ENCODE measurements around the gene NPRL2.

Gene NPRL2

DNA sequence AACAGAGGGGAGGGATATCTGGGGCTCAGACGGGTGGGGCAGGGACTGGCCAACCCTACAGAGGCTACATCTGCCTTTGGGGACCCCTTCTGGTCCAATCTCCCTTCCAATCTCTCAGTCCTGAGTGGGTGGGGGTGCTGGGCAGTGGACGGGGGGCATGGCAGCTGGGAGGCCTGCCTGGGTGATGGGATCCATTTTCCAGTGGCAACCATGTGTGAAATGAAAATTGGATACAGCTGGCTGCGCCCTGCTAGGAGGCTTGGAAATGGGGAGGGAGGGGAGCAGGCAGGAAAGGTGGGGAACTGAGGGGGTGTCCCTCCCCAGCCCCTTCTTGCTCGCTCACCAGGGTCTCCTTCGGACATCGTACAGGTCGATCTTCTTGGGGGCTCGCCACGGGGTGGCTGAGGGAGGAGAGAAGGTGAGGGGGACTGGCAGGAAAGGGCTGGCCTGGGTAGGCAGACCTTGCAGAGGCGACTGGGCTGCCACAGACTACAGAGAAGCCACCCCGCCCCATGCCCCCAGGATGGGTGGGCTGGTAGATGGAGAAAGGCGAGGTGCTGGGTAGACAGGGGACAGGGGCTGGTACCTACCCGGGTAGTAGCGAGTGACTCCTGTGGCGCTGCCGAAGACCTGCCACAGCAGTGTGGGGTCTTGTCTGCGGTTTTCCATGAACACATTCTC lies 30.0 kb upstream of the NPRL2 start:
- Mint-ChIP-seq H3K4me3 (no peak overlapping the region), H3K27me3 (peaks cover 4 to 22% of the 10 kb centered on the region in 2 donors), H3K4me1 (no peaks in the 10 kb centered on the region), H3K27ac (no peak overlapping the region), H3K36me3 (no peaks in the 10 kb centered on the region), H3K9me3 (no peaks in the 10 kb centered on the region)
- ATAC-seq (replicated peaks) (no peak), DNase-seq (no peak)

DNA sequence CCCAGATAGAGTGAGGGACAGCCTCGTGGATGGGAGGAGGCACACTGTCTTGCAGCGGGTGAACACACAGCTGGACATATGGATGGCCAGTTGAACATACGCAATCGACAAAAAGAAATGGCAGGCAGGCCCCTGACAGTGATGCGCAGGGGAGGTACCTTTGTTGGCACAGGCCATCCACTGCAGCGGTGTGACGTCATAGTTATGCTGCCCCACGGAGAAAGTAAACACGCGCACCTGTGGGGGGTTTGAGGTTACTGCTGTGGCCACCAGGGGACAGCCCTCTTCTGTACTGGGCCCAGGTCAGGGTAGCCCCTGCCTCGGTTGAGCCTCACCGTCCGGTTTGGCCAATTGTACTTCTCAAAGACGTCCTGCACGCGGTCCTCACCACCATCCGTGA lies 28.2 kb upstream of the NPRL2 start:
- no peaks in the 10 kb centered on the region for H3K36me3 Mint-ChIP-seq
- H3K27me3 Mint-ChIP-seq: peaks cover 5 to 14% of the 10 kb centered on the region in 2 donors
- no peak overlapping the region for H3K27ac Mint-ChIP-seq
- no peak for DNase-seq
- ATAC-seq (replicated peaks): no peak
- no peaks in the 10 kb centered on the region for H3K9me3 Mint-ChIP-seq
- H3K4me1 Mint-ChIP-seq: no peaks in the 10 kb centered on the region
- no peak overlapping the region for H3K4me3 Mint-ChIP-seq

DNA sequence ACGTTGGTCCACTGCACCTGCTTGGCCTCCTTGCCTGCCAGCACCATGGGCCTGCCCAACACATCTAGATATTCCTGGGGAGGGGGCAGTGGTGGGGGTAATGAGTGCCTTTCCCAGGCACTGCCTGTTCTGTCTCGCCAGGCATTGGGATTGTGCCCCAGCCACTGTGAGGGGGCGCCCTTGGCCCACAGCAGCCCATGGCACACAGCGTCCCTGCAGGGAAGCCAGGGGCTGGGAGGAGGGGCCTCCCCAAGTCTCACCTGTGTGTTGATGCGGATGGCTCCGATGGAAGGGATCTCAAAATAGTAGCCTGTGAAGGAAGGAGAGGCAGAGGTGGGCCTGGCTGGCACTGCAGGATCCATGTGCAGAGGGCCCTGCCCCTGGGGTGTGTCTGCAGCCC lies 27.4 kb upstream of the NPRL2 start:
- DNase-seq (no peak), ATAC-seq (replicated peaks) (no peak)
- H3K4me1 Mint-ChIP-seq: peaks cover 0 to 3% of the 10 kb centered on the region in 2 donors
- H3K9me3 Mint-ChIP-seq: no peaks in the 10 kb centered on the region
- no peaks in the 10 kb centered on the region for H3K36me3 Mint-ChIP-seq
- H3K27ac Mint-ChIP-seq: no peak overlapping the region
- no peak overlapping the region for H3K4me3 Mint-ChIP-seq
- H3K27me3 Mint-ChIP-seq: peaks cover 11 to 20% of the 10 kb centered on the region in 2 donors

DNA sequence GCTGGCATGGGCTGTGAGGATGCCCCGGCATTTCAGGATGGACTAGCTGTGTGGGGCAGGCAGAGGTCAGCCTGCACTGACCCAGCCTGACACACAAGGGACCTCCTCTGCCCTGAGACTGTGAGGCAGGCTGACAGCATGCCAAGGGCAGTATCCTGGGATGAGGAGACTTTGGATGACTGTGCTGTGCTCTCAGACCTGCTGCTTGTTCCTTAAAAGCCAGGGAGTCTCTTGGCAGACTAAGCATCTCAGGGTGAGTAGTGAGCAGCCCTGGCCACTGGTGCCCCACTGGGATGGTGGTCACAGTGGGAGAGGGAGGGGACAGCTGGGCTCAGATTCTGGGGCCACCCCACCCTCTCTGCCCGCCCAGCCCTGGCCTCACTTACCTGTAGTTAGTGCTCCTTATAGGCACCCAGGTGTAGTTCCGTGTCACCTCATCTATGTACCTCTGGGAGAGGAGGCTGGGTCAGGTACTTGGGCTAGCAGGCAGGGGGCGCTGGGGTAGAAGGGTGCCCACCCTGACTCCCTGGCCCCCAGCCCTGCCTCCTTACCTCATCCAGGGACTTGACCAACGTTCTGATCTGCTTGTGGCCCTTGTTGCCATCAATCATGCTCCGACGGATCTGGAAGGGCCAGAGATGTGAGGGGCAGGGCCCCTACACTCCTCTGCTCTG lies 24.8 kb upstream of the NPRL2 start:
- ATAC-seq (replicated peaks): peak in 1 of 2 donors; percentile 12
- H3K4me3 Mint-ChIP-seq: no peak overlapping the region
- H3K9me3 Mint-ChIP-seq: no peaks in the 10 kb centered on the region
- H3K36me3 Mint-ChIP-seq: no peaks in the 10 kb centered on the region
- no peak overlapping the region for H3K27ac Mint-ChIP-seq
- H3K4me1 Mint-ChIP-seq: peaks cover 3 to 7% of the 10 kb centered on the region in 2 donors
- DNase-seq: no peak
- H3K27me3 Mint-ChIP-seq: peaks cover 25 to 26% of the 10 kb centered on the region in 2 donors

DNA sequence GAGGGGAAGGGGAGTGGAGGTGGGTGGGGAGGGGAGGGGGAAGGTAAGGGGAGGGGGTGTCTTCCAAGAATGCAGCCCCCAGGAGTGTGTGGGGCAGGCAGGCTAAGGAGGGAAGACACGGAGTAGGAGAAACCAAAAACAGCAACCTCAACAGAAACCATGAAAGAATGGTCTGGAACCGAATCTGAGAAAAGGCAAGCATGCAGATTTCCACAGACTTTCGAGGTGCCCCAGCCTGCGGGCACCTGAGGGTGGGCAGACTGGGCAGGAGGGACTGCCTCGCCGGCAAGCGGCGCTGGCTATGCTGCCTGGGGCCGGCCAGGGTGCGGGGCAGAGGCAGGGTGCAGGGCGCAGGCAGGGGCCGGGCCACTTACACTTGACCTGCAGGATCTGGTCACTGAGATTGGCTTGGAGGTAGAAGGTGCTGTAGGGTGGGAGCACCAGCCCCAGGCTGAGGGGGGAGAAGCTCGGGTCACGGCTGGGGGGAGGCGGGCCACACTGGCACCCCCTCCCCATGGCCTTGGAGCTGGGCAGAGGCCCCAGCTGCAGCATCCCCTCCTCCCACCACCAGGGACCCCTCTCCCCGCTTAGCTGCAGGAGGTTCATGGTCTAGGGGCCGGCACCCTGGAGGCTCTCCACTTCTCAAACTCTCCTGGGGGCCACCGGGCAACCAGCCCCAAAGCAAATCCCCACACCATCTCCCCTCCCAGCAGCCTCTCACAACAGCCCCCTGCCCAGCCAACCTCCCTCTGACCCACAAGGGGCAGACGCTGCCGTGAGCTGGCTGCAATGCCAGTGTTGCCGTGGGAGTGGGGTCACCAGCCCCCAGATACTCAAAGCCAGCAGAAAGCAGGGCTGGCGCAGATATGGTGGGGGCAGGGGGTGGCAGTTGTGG lies 24.0 kb upstream of the NPRL2 start:
- H3K36me3 Mint-ChIP-seq: no peaks in the 10 kb centered on the region

DNA sequence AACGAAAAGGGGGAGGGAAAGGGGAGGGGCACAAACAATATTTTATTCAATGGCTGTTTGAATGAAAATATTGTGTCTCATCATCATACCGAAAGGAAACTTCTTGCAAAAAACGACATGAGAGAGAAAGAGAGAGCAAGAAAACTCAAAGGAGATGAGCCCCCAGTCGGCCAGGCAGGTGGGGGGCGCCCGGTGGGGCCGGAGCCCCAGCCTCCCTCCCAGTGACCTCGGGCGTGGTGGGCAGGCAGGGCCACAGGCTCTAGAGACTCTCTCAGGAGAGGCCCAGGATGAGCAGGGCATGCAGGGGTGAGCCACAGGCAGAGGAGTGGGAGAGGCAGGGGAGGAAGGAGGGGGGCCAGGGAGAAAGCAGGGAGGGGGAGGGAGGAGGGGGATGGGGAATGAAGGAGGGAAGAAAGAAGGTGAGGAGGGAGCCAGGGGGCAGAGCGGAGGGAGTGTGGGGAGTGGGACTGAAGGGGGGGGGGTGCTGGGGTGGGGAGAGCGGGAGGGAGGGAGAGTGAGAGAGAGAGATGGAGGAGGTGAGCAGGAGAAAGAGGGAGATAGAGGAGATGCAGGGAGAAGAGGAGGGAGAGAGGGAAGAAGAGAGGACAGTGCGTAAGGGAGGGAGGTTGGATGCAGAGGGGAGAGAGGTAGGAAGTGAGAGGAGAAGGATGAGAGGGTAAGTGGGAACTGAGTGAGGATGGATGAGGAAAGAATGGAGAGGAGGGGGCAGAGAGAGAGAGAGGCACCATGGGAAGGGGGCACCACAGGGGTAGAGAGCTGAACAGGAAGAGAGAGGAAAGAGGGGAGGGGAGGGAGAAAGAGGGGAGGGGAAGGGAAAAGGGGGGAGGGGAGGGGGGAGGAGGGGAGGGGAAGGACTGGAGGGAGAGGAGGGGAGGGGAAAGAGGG lies 22.8 kb upstream of the NPRL2 start:
- peaks cover 3 to 7% of the 10 kb centered on the region in 2 donors for H3K4me1 Mint-ChIP-seq

More for the DNA sequence above, 24.0 kb upstream of the NPRL2 start:
- peaks cover 21 to 24% of the 10 kb centered on the region in 2 donors for H3K27me3 Mint-ChIP-seq
- no peak overlapping the region for H3K4me3 Mint-ChIP-seq
- no peak for ATAC-seq (replicated peaks)
- no peak for DNase-seq
- H3K9me3 Mint-ChIP-seq: no peaks in the 10 kb centered on the region
- H3K4me1 Mint-ChIP-seq: peaks cover 3 to 7% of the 10 kb centered on the region in 2 donors
- no peak overlapping the region for H3K27ac Mint-ChIP-seq

DNA sequence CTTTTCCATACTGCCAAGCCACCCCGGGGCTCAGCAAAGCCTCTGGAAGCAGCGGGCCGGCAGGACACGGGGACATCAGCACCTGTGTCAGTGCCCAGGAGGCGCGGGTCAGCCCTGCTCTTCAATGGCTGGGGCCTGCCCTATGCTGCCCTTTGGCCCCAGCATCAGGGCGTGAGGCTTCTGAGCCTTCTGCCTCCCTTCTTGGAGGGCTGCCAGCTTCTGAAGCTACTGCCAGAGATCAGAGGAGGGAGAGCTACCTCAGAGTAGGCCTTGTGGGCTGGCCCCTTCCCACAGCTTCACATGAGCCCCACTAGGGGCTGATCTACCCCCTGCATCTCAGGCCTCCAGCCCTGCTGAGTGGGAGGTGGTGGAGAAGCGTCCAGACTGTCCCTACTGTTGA lies 21.8 kb upstream of the NPRL2 start:
- Mint-ChIP-seq H3K27ac (no peak overlapping the region), H3K4me3 (no peak overlapping the region), H3K9me3 (no peaks in the 10 kb centered on the region), H3K27me3 (peaks cover 21 to 26% of the 10 kb centered on the region in 2 donors), H3K36me3 (no peaks in the 10 kb centered on the region), H3K4me1 (peaks cover 3 to 7% of the 10 kb centered on the region in 2 donors)
- no peak for DNase-seq
- no peak for ATAC-seq (replicated peaks)

More for the DNA sequence above, 22.8 kb upstream of the NPRL2 start:
- Mint-ChIP-seq H3K9me3 (no peaks in the 10 kb centered on the region), H3K36me3 (no peaks in the 10 kb centered on the region), H3K4me3 (no peak overlapping the region), H3K27ac (no peak overlapping the region), H3K27me3 (peaks cover 26% of the 10 kb centered on the region in 2 donors)
- ATAC-seq (replicated peaks) (no peak), DNase-seq (no peak)

DNA sequence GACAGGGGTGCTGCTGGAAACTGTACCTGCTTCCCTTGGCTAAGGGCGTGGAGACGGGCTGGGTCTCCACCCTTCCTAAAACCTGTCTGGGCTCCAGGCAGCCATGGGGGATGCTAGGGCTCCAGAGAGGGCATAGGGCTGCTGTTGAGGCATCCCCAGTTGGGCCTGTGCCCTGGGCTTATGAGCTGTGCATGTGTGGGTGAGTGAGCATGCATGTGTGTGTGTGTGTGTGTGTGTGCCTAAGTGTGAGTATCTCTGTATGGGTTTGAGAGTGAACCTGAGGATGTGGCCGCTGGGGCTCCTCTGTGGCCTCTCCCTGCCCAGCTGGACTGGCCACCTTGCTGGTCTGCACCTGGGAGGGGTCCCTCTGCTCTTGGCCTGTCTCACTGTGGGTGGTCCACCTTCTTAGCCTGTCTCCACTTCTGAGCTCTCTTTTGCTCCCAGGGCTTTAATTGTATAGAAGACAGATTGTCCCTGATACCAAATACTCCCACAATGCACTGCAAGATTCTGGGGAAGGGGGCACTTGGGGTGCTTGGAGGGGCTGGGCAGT lies 20.6 kb upstream of the NPRL2 start:
- no peaks in the 10 kb centered on the region for H3K9me3 Mint-ChIP-seq
- H3K27ac Mint-ChIP-seq: peak overlapping the region; percentile 51
- H3K4me3 Mint-ChIP-seq: no peak overlapping the region
- H3K4me1 Mint-ChIP-seq: peaks cover 3 to 8% of the 10 kb centered on the region in 2 donors
- H3K36me3 Mint-ChIP-seq: no peaks in the 10 kb centered on the region
- peaks cover 21 to 26% of the 10 kb centered on the region in 2 donors for H3K27me3 Mint-ChIP-seq
- DNase-seq (no peak), ATAC-seq (replicated peaks) (peak in 1 of 2 donors; percentile 41)

DNA sequence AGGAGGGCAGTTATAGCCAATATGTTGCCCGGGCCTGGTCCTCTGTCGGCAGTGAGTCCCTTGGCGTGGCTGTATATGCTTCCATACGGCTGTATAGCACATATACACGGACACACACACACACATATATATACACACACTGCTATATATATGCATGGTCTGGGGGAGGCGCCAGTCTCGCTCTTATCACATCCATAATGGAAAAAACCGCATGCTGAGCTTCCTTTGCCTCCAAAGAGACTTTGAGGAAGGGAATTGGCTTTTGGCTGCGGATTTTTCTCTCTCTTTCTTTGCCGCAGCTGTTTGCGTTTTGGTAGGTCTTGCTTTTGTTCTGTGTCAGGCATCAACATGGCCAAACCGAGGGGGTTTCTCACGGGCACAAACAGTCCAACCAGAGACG lies 20.0 kb upstream of the NPRL2 start:
- no peak for ATAC-seq (replicated peaks)
- H3K27ac Mint-ChIP-seq: no peak overlapping the region
- H3K4me3 Mint-ChIP-seq: no peak overlapping the region
- peaks cover 5 to 15% of the 10 kb centered on the region in 2 donors for H3K4me1 Mint-ChIP-seq
- no peaks in the 10 kb centered on the region for H3K9me3 Mint-ChIP-seq
- DNase-seq: no peak
- H3K36me3 Mint-ChIP-seq: no peaks in the 10 kb centered on the region
- H3K27me3 Mint-ChIP-seq: peaks cover 21 to 26% of the 10 kb centered on the region in 2 donors

DNA sequence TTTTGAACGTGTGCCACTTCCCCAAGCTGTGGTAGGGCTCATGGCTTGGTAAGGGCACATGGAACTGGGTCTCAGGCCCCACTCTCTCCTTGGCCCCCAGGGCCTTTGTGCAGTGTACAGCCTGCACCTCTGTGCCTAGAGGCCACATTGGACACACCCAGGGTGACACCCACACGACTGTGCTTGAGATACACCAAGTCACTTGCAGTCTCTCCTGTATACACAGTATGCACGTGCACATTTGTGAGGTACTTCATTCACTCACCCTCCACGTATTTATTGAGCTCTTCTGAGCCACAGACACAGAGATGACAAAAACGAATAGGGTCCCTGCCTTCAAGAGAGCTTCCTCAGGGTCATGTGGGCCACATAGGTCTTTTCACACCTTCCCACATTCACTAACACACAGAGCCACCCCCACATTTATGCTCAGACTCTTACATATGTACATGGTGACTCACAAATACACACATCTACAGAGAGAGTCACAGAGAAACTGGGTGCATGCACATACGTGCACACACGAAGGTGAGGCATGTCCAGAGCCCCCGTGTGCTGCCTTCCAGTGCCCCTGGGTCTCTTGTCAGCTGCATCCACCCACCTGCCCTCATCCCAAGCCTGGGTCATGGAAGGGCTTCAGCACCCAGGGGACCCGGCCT lies 18.6 kb upstream of the NPRL2 start:
- no peak for DNase-seq
- Mint-ChIP-seq H3K4me3 (no peak overlapping the region), H3K27me3 (peaks cover 21 to 26% of the 10 kb centered on the region in 2 donors)

DNA sequence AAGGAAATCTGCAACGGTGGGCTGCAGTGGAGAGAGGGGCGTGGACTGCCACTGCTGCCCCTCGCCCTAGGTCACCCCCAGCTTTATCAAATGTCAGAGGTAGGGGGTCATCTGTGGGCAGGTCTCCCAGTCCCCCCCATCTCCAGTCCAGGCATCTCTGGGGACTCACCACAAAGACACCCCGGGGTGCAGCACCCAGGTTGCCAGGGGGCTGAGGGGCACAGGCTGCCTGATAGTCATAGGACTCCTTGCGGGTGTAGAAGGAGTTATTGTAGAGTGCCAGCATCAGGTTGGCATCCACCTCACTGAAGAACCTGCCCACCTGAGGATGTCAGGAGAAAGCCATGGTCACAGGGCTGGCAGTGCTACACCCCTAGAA lies 15.3 kb upstream of the NPRL2 start:
- H3K4me1 Mint-ChIP-seq: peaks cover 10 to 22% of the 10 kb centered on the region in 2 donors
- peaks cover 7 to 8% of the 10 kb centered on the region in 2 donors for H3K27me3 Mint-ChIP-seq
- H3K36me3 Mint-ChIP-seq: no peaks in the 10 kb centered on the region
- H3K27ac Mint-ChIP-seq: peak overlapping the region; percentile 93
- ATAC-seq (replicated peaks) (no peak), DNase-seq (no peak)
- H3K4me3 Mint-ChIP-seq: peak overlapping the region; percentile 89 to 92
- H3K9me3 Mint-ChIP-seq: no peaks in the 10 kb centered on the region

More for the DNA sequence above, 18.6 kb upstream of the NPRL2 start:
- Mint-ChIP-seq H3K9me3 (no peaks in the 10 kb centered on the region), H3K27ac (no peak overlapping the region), H3K36me3 (no peaks in the 10 kb centered on the region), H3K4me1 (peaks cover 11 to 27% of the 10 kb centered on the region in 2 donors)
- ATAC-seq (replicated peaks): no peak

DNA sequence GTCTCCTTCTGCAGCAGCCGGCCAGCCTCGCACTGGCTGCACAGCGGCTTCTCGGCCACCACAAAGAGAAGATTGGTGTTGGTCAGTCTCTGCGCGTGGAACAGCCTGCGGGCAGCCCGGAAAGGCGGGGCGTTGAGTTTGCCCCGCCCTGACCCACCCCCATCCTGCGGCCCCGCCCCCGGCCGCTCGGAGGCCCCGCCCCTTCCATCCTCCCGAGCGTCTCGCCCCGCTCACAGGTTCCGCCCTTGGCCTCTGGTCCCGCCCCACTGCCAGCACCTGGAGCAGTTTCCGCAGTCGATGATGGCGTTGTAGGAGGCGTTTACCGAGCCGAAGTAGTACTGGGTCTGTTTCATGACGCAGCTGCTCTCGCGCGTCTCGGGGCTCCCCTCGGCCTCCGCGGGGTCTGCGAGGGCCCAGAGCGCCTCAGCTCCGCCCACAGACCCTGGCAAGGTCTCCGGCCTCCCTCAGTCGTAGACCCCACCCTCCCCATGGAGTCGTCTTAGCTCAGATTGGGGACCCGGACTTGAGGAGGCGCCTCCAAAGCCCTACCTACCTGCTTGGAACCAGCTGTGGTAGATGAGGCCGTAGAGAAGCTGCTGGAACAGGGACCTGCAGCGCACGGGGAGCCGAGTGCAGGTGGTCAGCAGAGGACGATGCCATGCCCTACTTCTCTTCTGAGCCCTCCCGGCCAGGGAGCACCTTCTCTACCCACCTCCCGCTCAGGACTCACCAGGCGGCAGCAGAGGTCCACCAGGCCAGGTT lies 14.7 kb upstream of the NPRL2 start:
- Mint-ChIP-seq H3K9me3 (no peaks in the 10 kb centered on the region), H3K36me3 (no peaks in the 10 kb centered on the region), H3K27ac (peak overlapping the region; percentile 93), H3K4me1 (peaks cover 10 to 22% of the 10 kb centered on the region in 2 donors), H3K4me3 (peak overlapping the region; percentile 89 to 92), H3K27me3 (peaks cover 6 to 7% of the 10 kb centered on the region in 2 donors)
- ATAC-seq (replicated peaks): peak; percentile 96
- DNase-seq: peak; percentile 84

Measured in stimulated activated naive B cell treated with anti-CD40 and anti-IgM and Interleukin-4, amounts not matched to agents 10 μg/mL and 1 μg/mL and 100 μg/mL, for 72 hours (primary cell).